ENCODE measurements around the gene FXN.
"Not testable (repeated sequence)": the region's sequence is repeated elsewhere in the genome, so short reads cannot be mapped to it uniquely, and the experiment has no call there.

FXN gene

DNA sequence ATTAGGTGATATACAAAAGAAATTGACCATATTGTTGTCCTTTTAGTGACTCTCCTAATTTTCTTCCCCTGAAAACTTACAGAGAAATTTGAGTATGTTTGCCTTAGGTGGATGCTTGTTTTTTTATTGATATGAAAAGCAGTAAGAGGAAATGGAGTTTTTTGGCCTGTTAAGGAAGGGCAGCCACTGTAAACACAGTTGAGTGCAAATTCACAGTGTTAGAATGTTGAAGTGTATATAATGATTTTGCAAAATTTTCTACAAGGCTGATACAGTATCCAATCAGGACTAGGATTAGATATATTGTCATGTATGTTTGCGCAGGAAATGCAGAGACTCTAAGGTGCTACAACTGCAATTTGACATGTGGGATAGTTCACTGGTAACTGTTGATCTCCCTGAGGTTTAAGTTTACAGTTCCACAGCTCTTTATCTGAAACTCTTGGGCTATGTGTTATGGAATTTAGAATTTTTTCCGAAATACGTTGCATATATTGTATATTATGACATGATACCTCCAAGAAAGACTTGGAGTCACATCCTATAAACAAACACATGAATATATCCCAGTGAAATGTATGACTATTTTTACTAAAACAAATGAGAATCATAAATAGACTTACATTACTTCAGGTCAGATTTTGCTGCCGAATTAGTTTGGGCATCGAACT, 62.5 kb downstream of the FXN start:
- Histone ChIP-seq H3K27ac (no peak overlapping the region), H3K36me3 (ENCODE audit: insufficient read depth) (no peaks in the 10 kb centered on the region)
- TF ChIP-seq, protein P1, sequence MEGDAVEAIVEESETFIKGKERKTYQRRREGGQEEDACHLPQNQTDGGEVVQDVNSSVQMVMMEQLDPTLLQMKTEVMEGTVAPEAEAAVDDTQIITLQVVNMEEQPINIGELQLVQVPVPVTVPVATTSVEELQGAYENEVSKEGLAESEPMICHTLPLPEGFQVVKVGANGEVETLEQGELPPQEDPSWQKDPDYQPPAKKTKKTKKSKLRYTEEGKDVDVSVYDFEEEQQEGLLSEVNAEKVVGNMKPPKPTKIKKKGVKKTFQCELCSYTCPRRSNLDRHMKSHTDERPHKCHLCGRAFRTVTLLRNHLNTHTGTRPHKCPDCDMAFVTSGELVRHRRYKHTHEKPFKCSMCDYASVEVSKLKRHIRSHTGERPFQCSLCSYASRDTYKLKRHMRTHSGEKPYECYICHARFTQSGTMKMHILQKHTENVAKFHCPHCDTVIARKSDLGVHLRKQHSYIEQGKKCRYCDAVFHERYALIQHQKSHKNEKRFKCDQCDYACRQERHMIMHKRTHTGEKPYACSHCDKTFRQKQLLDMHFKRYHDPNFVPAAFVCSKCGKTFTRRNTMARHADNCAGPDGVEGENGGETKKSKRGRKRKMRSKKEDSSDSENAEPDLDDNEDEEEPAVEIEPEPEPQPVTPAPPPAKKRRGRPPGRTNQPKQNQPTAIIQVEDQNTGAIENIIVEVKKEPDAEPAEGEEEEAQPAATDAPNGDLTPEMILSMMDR (conservative IDR thresholded peaks at IDR 0.05; ENCODE audit: low read depth, low read length): no peak

DNA sequence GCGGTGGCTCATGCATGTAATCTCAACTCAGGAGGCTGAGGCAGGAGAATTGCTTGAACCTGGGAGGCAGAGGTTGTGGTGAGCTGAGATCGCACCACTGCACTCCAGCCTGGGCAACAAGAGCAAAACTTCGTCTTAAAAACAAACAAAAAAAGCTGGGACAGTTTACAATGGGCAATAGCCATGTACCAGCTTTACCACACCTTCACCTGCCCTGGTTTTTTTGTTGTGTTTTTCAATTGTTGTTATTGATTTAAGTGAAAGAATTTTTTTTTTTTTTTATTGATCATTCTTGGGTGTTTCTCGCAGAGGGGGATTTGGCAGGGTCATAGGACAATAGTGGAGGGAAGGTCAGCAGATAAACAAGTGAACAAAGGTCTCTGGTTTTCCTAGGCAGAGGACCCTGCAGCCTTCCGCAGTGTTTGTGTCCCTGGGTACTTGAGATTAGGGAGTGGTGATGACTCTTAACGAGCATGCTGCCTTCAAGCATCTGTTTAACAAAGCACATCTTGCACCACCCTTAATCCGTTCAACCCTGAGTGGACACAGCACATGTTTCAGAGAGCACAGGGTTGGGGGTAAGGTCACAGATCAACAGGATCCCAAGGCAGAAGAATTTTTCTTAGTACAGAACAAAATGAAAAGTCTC, 67.9 kb downstream of the FXN start:
- H3K36me3 ChIP-seq (ENCODE audit: insufficient read depth); H3K79me2 ChIP-seq (ENCODE audit: insufficient read depth, low read depth); H3K4me3 ChIP-seq (IDR thresholded peaks at IDR 0.05; ENCODE audit: insufficient read depth, low read depth, low read length); H3K27me3 ChIP-seq (ENCODE audit: insufficient read depth, low read depth); H3K4me2 ChIP-seq; H3K27ac ChIP-seq; H3K9ac ChIP-seq; H4K20me1 ChIP-seq (ENCODE audit: insufficient read depth); H2AFZ ChIP-seq (ENCODE audit: low read depth); H3K4me1 ChIP-seq (ENCODE audit: low read depth, poor library complexity, severe bottlenecking): not testable (repeated sequence)

More for the DNA sequence above, 62.5 kb downstream of the FXN start:
- H3K27me3 ChIP-seq (ENCODE audit: insufficient read depth, low read depth): no peaks in the 10 kb centered on the region
- no peaks in the 10 kb centered on the region for H4K20me1 ChIP-seq (ENCODE audit: insufficient read depth)
- no peak overlapping the region for H3K9ac ChIP-seq
- no peak overlapping the region for H3K4me2 ChIP-seq
- H2AFZ ChIP-seq (ENCODE audit: low read depth): no peak overlapping the region
- H3K4me3 ChIP-seq (IDR thresholded peaks at IDR 0.05; ENCODE audit: insufficient read depth, low read depth, low read length): no peak overlapping the region
- no peaks in the 10 kb centered on the region for H3K4me1 ChIP-seq (ENCODE audit: low read depth, poor library complexity, severe bottlenecking)
- H3K79me2 ChIP-seq (ENCODE audit: insufficient read depth, low read depth): no peaks in the 10 kb centered on the region

DNA sequence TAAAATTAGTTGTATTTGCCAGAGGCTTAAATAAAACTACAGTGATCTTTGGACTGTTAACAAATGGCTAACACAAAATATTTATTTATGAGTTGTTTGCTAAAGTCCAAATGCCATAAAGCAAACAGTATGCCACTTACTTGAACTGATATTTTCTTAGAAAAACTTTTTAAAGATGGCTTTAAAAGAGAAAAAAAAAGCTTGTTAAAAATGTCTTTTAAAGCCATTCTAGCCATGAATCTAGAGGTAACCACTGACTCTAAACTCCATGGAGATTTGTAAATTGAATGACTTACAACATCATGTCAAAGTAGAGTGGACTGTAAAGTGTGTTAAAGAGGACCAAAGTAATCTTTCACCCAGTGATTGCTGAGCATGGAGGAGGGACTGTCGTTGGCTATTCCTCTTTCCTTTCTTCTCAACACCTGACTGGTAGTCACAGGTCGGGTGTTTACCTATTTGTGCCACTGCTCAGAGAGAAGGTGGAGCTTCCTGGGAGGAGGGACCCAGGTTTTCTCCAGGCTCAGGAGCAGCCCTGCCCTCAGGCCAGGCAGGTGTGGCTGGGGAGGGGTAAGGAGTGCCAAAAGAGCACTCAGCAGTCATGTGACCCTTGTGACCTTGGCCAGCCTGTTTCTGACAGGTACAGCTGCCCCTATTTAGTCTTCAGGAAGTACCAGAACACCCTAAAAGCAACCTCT, 69.4 kb downstream of the FXN start:
- TF ChIP-seq, protein P1 (conservative IDR thresholded peaks at IDR 0.05; ENCODE audit: low read depth, low read length): no peak
- no peak overlapping the region for H3K9ac ChIP-seq
- H3K4me2 ChIP-seq: no peak overlapping the region
- no peaks in the 10 kb centered on the region for H3K79me2 ChIP-seq (ENCODE audit: insufficient read depth, low read depth)
- H3K4me1 ChIP-seq (ENCODE audit: low read depth, poor library complexity, severe bottlenecking): no peaks in the 10 kb centered on the region
- H2AFZ ChIP-seq (ENCODE audit: low read depth): no peak overlapping the region
- no peaks in the 10 kb centered on the region for H3K36me3 ChIP-seq (ENCODE audit: insufficient read depth)
- H3K4me3 ChIP-seq (IDR thresholded peaks at IDR 0.05; ENCODE audit: insufficient read depth, low read depth, low read length): no peak overlapping the region
- H4K20me1 ChIP-seq (ENCODE audit: insufficient read depth): no peaks in the 10 kb centered on the region
- H3K27me3 ChIP-seq (ENCODE audit: insufficient read depth, low read depth): no peaks in the 10 kb centered on the region
- H3K27ac ChIP-seq: no peak overlapping the region

DNA sequence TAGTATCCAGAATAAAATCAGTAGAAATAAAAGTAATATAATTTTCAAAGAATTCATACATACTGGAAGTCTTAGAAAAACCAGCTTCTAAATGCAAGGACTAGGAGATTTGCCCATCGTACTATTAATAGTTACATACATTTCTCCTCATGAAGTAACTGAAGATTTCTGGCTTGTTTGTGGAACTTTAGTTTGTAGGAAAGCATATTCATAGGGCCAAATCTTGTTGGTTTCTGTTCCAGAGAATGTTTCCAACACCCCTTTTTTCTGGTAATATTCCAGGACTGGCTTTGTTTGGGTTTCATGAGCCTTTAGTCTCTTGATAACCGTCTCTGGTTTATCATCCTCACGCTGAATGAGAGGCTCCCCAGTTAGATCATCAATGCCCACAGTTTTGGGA, 72.2 kb downstream of the FXN start:
- TF ChIP-seq, protein P1 (conservative IDR thresholded peaks at IDR 0.05; ENCODE audit: low read depth, low read length): no peak
- Histone ChIP-seq H4K20me1 (ENCODE audit: insufficient read depth) (no peaks in the 10 kb centered on the region), H3K9ac (no peak overlapping the region), H3K27ac (no peak overlapping the region), H3K4me3 (IDR thresholded peaks at IDR 0.05; ENCODE audit: insufficient read depth, low read depth, low read length) (no peak overlapping the region), H2AFZ (ENCODE audit: low read depth) (no peak overlapping the region), H3K4me1 (ENCODE audit: low read depth, poor library complexity, severe bottlenecking) (no peaks in the 10 kb centered on the region), H3K27me3 (ENCODE audit: insufficient read depth, low read depth) (no peaks in the 10 kb centered on the region), H3K79me2 (ENCODE audit: insufficient read depth, low read depth) (no peaks in the 10 kb centered on the region), H3K4me2 (no peak overlapping the region), H3K36me3 (ENCODE audit: insufficient read depth) (no peaks in the 10 kb centered on the region)

DNA sequence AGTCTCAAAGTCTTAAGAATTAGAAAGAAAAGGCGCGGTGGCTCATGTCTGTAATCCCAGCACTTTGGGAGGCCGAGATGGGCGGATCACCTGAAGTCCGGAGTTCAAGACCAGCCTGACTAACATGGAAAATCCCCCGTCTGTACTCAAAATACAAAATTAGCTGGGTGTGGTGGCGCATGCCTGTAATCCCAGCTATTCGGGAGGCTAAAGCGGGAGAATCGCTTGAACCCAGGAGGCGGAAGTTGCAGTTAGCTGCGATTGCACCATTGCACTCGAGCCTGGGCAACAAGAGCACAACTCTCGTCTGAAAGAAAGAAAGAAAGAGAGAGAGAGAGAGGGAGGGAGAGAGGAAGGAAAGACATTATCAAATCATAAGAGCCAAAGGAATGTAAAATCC, 73.2 kb downstream of the FXN start:
- not testable (repeated sequence) for H2AFZ ChIP-seq (ENCODE audit: low read depth); H3K36me3 ChIP-seq (ENCODE audit: insufficient read depth); H3K27me3 ChIP-seq (ENCODE audit: insufficient read depth, low read depth); H3K4me1 ChIP-seq (ENCODE audit: low read depth, poor library complexity, severe bottlenecking); H3K4me2 ChIP-seq; H3K27ac ChIP-seq; H3K79me2 ChIP-seq (ENCODE audit: insufficient read depth, low read depth); H3K4me3 ChIP-seq (IDR thresholded peaks at IDR 0.05; ENCODE audit: insufficient read depth, low read depth, low read length); H3K9ac ChIP-seq; H4K20me1 ChIP-seq (ENCODE audit: insufficient read depth)
